K562 (cell line): Measurements from ENCODE around the gene NDUFS6. TPM values are rescaled to one million over a fixed set of nuclear protein-coding genes. Genes with fewer than 3 reads are reported as not detected.

Experiments used
- ATAC-seq: fragments of 200-7000 bp; cut with Tn5 transposase; 3 replicates; pipeline ENCODE4 v1.9.1; 2020; ENCODE audit warnings: moderate library complexity
- BruUV-seq: library from RNA; stranded (reverse); fragments of 400-500 nt; replicated peaks from 2 replicates; lab custom pipeline; 2021; lab: Mats Ljungman, UMichigan
- CTCF ChIA-PET: fragments of 300-600 bp; formaldehyde crosslinking; extraction: SDS; loops from one replicate; lab custom pipeline; 2021; ENCODE audit warnings: low intra/inter-chr PET ratio; lab: Yijun Ruan, JAX
- POLR2A ChIA-PET: fragments of 300-600, 350-650 bp; sonication (Branson Sonifier 250); formaldehyde crosslinking; extraction: SDS; loops from one replicate; lab custom pipeline; 2021; ENCODE audit warnings: antibody characterized with exemption, inconsistent platforms; lab: Yijun Ruan, JAX
- DNase-seq, 4 experiments: peaks; one replicate each; pipeline versions ENCODE4 v3.0.0 to v3.0.0-alpha.2; 2011 to 2018; ENCODE audit warnings: low spot score in 3 of 4, mixed read lengths in 3 of 4; ENCODE audit errors: extremely low read depth in 1 of 4
- FAIRE-seq: peaks from 2 replicates; lab custom pipeline; 2011; peaks lifted over from hg19 to GRCh38; lab: Jason Lieb, UNC
- H2AFZ ChIP-seq: 2 replicates; pipeline ENCODE4 v1.6.0; 2011; ENCODE audit warnings: low read depth, low read length, control low read depth, inconsistent platforms
- H3K27ac ChIP-seq: fragments of 200-600 bp; 3 replicates; pipeline ENCODE4 v1.8.0; 2011; ENCODE audit warnings: low read depth, mild to moderate bottlenecking, control low read depth, inconsistent platforms, low read length, moderate library complexity, mixed read lengths; ENCODE audit errors: extremely low read depth
- H3K27me3 ChIP-seq, 2 experiments: fragments of 300-600 bp in 1 of 2; 2 replicates in 1 of 2; 3 replicates in 1 of 2; pipeline versions ENCODE4 v1.6.0 to v1.8.0; 2011; ENCODE audit warnings: inconsistent platforms in 2 of 2, low read length in 2 of 2, mild to moderate bottlenecking in 1 of 2, mixed read lengths in 1 of 2, moderate library complexity in 1 of 2; ENCODE audit not compliant: control insufficient read depth in 2 of 2, insufficient read depth in 2 of 2
- H3K36me3 ChIP-seq: fragments of 300-600 bp; 3 replicates; pipeline ENCODE4 v1.8.0; 2011; ENCODE audit warnings: mild to moderate bottlenecking, low read length, inconsistent platforms; ENCODE audit not compliant: control insufficient read depth, insufficient read depth
- H3K4me1 ChIP-seq, 2 experiments: fragments of 200-600 bp in 1 of 2; replicated peaks in 1 of 2; 2 replicates in 1 of 2; 3 replicates in 1 of 2; pipeline versions ENCODE4 v1.5.1 to v1.8.0; 2011; ENCODE audit warnings: inconsistent platforms in 2 of 2, low read length in 2 of 2, mild to moderate bottlenecking in 1 of 2, mixed read lengths in 1 of 2, moderate library complexity in 1 of 2; ENCODE audit not compliant: control insufficient read depth in 2 of 2, insufficient read depth in 2 of 2
- H3K4me2 ChIP-seq: 2 replicates; pipeline ENCODE4 v1.6.1; 2011; ENCODE audit warnings: low read length, control low read depth, inconsistent platforms, mixed read lengths; ENCODE audit not compliant: insufficient read depth
- H3K4me3 ChIP-seq: fragments of 200-600 bp; sonication (generic), shearing (Covaris generic); 2 replicates; pipeline ENCODE4 v1.5.1; 2016; ENCODE audit warnings: control low read depth, inconsistent platforms
- H3K79me2 ChIP-seq: fragments of 200-600 bp; 3 replicates; pipeline ENCODE4 v1.8.0; 2011; ENCODE audit warnings: low read length, inconsistent platforms; ENCODE audit not compliant: control insufficient read depth, insufficient read depth
- H3K9ac ChIP-seq, 2 experiments: 2 replicates each; pipeline versions ENCODE4 v1.6.0 to v1.6.1; 2011; ENCODE audit warnings: low read depth in 2 of 2, low read length in 2 of 2, control low read depth in 1 of 2, inconsistent platforms in 1 of 2, mild to moderate bottlenecking in 1 of 2, mixed read lengths in 1 of 2; ENCODE audit not compliant: insufficient read depth in 1 of 2
- H3K9me1 ChIP-seq: one replicate; pipeline ENCODE4 v1.6.0; 2011; ENCODE audit warnings: inconsistent platforms, mild to moderate bottlenecking, low read length, moderate library complexity; ENCODE audit not compliant: control insufficient read depth, insufficient read depth
- H3K9me3 ChIP-seq: replicated peaks from 2 replicates; pipeline ENCODE4 v1.5.1; 2011; ENCODE audit warnings: low read depth, low read length, inconsistent platforms; ENCODE audit not compliant: control insufficient read depth, insufficient read depth
- H4K20me1 ChIP-seq: replicated peaks from 2 replicates; pipeline ENCODE4 v1.6.1; 2011; ENCODE audit warnings: low read length, inconsistent platforms, mixed read lengths; ENCODE audit not compliant: control insufficient read depth, insufficient read depth
- HMG20A ChIP-seq: fragments of 450-650 bp; formaldehyde crosslinking; conservative IDR thresholded peaks from 2 replicates; pipeline ENCODE4 v1.4.0; 2020; ENCODE audit warnings: mild to moderate bottlenecking, mixed read lengths
- MAZ ChIP-seq, 2 experiments: fragments of 450-650 bp in 1 of 2; sonication (generic) in 1 of 2; formaldehyde crosslinking; IDR thresholded peaks in 1 of 2; conservative IDR thresholded peaks in 1 of 2; 2 replicates each; pipeline versions ENCODE4 v1.4.0 to v1.5.0; 2020; ENCODE audit warnings: mild to moderate bottlenecking in 1 of 2, missing genetic modification reagents in 1 of 2
- TFE3 ChIP-seq: fragments of 450-650 bp; formaldehyde crosslinking; IDR thresholded peaks from 2 replicates; pipeline ENCODE4 v1.4.0; 2020; ENCODE audit warnings: mild to moderate bottlenecking, mixed read lengths
- ZNF764 ChIP-seq: fragments of 250-450 bp; sonication (Bioruptor Pico); IDR thresholded peaks from 2 replicates; pipeline ENCODE4 v1.4.0; 2020; ENCODE audit warnings: low read depth, mild to moderate bottlenecking, moderate library complexity
- WGBS: fragments of 100-300 bp; shearing (Covaris generic); methylation state at CpG from one replicate; pipeline ENCODE4 v1.1.6; 2016; ENCODE audit warnings: low coverage, mixed read lengths; ENCODE audit not compliant: insufficient coverage; ENCODE audit errors: missing lambda C conversion rate; 5-methylcytosine and 5-hydroxymethylcytosine counted together
- in situ Hi-C: fragments of 300-500 bp; cut with MboI; formaldehyde crosslinking; loops from 4 replicates; pipeline ENCODE4 v1.15.0; 2018; ENCODE audit warnings: inconsistent platforms, mixed read lengths
- intact Hi-C: fragments of 100-400 bp; cut with micrococcal nuclease; formaldehyde crosslinking; loops from 2 replicates; pipeline ENCODE4 v1.14.2; 2022
- polyA plus RNA-seq, 8 experiments: library from polyadenylated mRNA; depleted of rRNA in 4 of 8; stranded (reverse) in 5 of 8; unstranded in 3 of 8; fragments of >200 nt; fragmentation: Nextera tagmentation in 2 of 8; fragmentation: Illumina TruSeq in 1 of 8; extraction: Ambion mirVana in 2 of 8; extraction: Trizol in 1 of 8; gene quantifications; 2 replicates each; pipeline versions ENCODE4 v1.2.1 to v1.2.3, GENCODE V29; 2011 to 2014; ENCODE audit warnings: inconsistent platforms in 1 of 8, missing spikeins in 1 of 8
- total RNA-seq, 7 experiments: library from RNA; depleted of rRNA in 6 of 7; stranded (reverse); fragments of >200 nt in 6 of 7; fragmentation: Illumina TruSeq in 2 of 7; extraction: Trizol in 2 of 7; gene quantifications; 2 replicates each; pipeline versions ENCODE4 v1.2.1 to v1.2.3, GENCODE V29; 2011 to 2021; ENCODE audit warnings: low replicate concordance in 1 of 7
- TF ChIP-seq, protein P1 (sequence below): fragments of 250-450 bp; sonication (Bioruptor Pico); IDR thresholded peaks from 2 replicates; pipeline ENCODE4 v1.4.0; 2020

Gene NDUFS6
- total and polyA plus RNA-seq, 9 of the 15 experiments (the other 6 are each of a cell fraction or from before 2014, with no cell fraction given), result 36.1 to 291 (median 77.0) TPM

DNA sequence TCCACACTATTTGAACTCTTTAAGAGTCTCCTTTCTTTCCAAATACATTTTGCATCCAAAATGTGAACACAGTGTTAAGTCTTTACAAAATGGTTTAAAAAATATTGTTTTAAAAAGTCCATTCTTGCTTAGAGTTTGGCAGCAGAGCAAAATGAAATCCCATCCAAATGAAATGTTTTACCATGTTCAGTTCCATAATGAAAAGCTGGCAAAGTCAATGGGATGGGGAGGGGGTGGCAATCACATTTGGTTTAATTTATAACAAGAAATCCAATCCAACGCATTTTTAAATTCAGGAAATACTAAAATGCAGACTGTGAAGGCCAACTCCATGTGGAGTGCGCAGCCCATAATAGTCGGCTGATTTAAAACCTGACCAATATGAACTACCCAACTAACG is 41.0 kb upstream of the NDUFS6 start:
- Histone ChIP-seq H3K36me3 (no peaks in the 10 kb centered on the region), H3K27me3 (peaks cover 65 to 71% of the 10 kb centered on the region in 2 experiments), H2AFZ (no peak overlapping the region), H4K20me1 (no peaks in the 10 kb centered on the region)
- POLR2A ChIA-PET, result no interaction called here
- no peak for ATAC-seq
- intact Hi-C loops, result no loop called here
- TF ChIP-seq TFE3 (CRISPR knock-in tag), result peak; percentile 24; the same call in 1 of the 2 replicates
- TF ChIP-seq MAZ (CRISPR knock-in tag; conservative IDR thresholded peaks at IDR 0.05 in 1 of 2, IDR thresholded peaks at IDR 0.05 in 1 of 2), result no peak
- no peak for TF ChIP-seq ZNF764
- TF ChIP-seq HMG20A (CRISPR knock-in tag), result no peak
- TF ChIP-seq, protein P1, sequence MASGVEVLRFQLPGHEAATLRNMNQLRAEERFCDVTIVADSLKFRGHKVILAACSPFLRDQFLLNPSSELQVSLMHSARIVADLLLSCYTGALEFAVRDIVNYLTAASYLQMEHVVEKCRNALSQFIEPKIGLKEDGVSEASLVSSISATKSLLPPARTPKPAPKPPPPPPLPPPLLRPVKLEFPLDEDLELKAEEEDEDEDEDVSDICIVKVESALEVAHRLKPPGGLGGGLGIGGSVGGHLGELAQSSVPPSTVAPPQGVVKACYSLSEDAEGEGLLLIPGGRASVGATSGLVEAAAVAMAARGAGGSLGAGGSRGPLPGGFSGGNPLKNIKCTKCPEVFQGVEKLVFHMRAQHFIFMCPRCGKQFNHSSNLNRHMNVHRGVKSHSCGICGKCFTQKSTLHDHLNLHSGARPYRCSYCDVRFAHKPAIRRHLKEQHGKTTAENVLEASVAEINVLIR, result no peak
- TF ChIP-seq, all 486 proteins: peak for 1
- no peak overlapping the region for H3K4me3 ChIP-seq
- FAIRE-seq, result no peak
- no peaks in the 10 kb centered on the region for H3K79me2 ChIP-seq
- H3K9me1 ChIP-seq, result peaks cover 3% of the 10 kb centered on the region
- H3K27ac ChIP-seq, result no peak overlapping the region
- WGBS, result 8% methylated on average over 4 of the region's 4 CpGs
- no peak for DNase-seq
- H3K9me3 ChIP-seq, result peaks cover 3% of the 10 kb centered on the region; the same call in 1 of the 2 replicates
- CTCF ChIA-PET, result no interaction called here
- H3K4me2 ChIP-seq, result no peak overlapping the region
- in situ Hi-C loops, result no loop called here
- H3K9ac ChIP-seq, result no peak overlapping the region
- peaks cover 0 to 9% of the 10 kb centered on the region in 2 experiments; a peak in 1 of 5 replicates for H3K4me1 ChIP-seq
- BruUV-seq, result no TSS peak
